Stimulated activated CD8-positive, alpha-beta memory T cell treated with anti-CD3 and anti-CD28 coated beads, Interleukin-15, amount 100 ng/mL, for 24 hours (primary cell): Measurements from ENCODE around the gene LIMS2.

ENCODE experiments used
- DNase-seq: peaks from one replicate; pipeline ENCODE4 v3.0.0-alpha.2; 2020; ENCODE audit warnings: low read depth

Gene LIMS2

GRCh38 chr2:127675331-127676261, at the start of gene LIMS2:
TSS of gene LIMS2 (minus strand) at chr2:127675530. CDS start at chr2:127675024, 506 bp downstream.
- DNase-seq = no peak

DNA sequence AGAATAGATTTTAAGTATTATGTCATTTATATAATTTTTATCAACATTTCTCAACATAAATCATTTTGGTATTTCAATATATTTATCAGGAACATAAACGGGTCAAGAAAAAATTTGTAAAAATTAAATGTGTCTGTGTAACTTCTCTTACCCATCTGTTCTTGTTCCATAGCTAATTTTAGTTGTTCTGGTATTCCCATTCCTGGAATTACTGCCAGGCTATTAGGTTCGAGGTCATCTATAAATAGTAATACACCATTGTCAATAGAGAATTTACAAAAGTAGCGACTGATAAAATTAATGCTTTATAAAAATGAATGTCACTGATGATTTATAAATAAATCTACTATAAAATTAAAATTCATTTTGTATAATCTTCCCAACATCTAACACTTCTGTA, 47.5 kb upstream of the LIMS2 start:
- no peak for DNase-seq

- DNase-seq = no peak
Measured at GRCh38 chr2:127721978-127722355, 46.6 kb upstream of the LIMS2 start.

DNA sequence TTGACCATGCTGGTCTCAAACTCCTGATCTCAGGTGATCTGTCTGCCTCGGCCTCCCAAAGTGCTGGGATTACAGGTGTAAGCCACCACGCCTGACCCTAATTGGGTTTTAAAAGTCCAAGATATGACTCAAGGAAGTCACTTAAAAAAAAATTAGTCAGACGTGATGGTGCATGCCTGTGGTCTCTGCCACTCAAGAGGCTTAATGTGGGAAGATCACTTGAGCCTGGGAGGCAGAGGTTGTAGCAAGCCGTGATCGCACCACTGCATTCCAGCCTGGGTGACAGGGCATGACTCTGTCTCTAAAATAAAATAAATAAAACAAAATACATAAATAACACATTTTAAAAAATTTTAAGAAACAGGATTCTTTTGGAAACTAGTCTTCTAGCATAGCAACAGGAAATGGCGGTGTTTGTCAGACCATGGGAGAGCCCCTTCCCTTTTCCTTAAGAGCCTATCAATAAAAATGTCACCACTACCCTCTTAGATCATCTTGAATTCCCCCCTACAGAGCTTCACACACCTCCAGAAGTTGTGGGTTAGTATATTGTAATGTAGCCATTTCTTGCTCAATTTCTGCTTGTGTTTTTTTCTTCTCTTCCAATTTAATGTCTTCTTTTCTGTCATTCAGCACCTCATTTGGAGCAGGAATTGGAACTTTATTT, 46.1 kb upstream of the LIMS2 start:
- DNase-seq = no peak

GRCh38 chr2:127719301-127720218, 44.2 kb upstream of the LIMS2 start:
- DNase-seq = no peak

GRCh38 chr2:127718271-127718670, 42.9 kb upstream of the LIMS2 start:
- no peak for DNase-seq

DNA sequence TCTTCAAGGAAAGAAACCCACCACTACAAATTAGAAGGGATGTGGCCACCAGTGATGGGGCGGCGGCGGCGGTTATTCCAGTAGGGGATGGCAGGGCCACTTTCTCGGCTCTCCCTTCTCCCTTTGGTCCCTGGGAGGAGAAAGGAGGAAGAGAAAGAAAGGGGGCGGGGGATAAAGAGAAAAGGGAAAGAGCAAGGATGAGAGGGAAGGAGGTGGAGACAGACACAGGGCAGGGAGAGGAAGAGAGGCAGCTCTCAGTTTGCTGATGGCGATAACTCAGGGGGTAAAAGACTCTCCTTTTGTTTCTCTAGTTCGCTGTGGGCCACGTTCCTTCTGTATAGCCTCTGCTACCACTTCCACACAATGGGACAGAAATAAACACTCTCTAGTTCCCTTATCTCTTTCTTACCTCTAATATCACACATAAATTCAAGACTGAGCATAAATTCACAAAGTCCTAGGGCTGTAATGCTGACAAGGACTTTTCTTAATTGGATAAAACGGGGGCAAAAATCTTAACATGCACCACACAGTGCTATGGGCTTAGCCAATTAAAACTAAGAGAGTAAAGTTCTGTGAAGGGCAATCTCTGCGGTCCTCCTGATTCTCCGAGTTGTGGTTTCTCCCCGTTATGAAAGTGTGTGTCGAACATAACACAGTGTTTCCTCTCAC, 40.6 kb upstream of the LIMS2 start:
- DNase-seq = no peak

DNA sequence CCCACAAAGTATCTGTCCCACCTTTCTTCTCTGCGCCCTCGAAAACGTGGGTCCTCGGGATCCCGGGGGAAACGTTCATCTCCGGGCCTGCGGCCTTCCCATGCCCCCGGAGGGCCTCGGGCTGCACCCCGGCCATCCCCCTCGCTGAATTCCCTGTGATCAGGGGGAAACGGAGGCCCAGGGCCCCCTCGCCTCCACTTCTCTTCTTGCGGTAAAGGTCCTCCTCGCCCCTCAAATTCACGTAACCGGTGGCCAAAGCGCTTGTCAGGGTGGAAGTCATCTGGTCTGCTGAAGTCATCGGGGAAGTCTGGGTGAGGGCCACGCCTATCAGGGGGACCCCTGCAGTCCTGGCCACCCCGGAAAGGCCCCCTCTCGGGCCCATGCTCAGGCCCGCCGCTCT, 38.2 kb upstream of the LIMS2 start:
- no peak for DNase-seq

DNA sequence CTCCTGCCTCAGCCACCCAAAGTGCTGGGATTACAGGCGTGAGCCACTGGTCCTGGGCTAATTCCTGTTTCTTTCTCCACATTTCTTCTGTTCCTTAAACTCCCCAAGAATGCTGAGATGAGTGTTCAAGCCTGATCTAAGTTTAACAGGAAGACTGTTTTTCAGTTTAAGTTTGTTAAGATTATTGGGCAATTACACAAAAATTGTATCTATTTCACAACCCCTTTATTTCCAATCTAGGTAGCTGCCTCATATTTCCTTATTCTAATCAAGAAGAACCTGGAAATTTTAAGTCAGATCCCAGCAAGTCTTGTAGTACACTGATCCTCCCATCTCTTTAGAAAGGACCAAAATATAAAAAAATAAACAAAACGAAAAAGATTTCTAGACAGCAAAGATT, 37.7 kb upstream of the LIMS2 start:
- no peak for DNase-seq

- DNase-seq = no peak
Measured at GRCh38 chr2:127709336-127709735, 34.0 kb upstream of the LIMS2 start.

DNA sequence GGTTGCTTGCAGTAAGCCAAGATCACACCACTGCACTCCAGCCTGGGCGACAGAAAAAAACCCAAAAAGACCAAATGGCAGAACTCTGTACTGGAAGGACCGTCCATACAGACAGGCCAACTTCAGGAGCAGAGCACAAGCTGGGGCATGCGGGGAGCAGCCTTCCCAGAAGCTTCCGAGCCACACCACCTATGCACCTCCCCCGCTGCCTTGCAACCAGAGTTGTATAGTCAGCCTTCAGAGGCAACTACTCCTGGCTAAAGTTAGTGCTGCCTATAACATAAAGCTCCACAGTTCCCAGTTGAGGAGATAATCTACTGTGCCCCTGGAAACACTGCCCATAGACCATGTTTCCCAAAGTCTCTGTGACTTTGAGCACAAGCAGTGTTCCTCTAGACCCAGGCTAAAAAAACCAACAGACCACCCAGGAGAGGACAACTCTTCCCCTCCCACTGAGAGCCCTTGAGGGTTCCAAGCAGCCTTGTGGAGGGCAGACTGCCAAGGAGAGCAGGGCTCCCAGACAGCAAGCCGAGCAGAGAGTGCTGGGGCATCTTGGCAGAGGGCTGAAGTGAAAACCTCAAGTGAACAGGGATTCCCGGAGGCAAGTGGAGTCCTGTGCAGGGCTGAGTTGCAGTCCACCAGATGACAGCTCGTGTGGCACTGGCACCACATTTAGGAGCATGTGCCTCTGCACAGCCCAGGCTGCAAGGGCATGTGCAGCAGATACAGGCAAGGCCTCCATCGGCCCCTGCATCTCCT, 32.7 kb upstream of the LIMS2 start:
- DNase-seq = no peak

- DNase-seq = no peak
Measured at GRCh38 chr2:127706215-127706990, 31.1 kb upstream of the LIMS2 start.

GRCh38 chr2:127705391-127706065, 30.2 kb upstream of the LIMS2 start:
- DNase-seq = no peak

- no peak for DNase-seq
Measured at GRCh38 chr2:127704641-127705390, 29.5 kb upstream of the LIMS2 start.

- DNase-seq = no peak
Measured at GRCh38 chr2:127703282-127703681, 28.0 kb upstream of the LIMS2 start.

DNA sequence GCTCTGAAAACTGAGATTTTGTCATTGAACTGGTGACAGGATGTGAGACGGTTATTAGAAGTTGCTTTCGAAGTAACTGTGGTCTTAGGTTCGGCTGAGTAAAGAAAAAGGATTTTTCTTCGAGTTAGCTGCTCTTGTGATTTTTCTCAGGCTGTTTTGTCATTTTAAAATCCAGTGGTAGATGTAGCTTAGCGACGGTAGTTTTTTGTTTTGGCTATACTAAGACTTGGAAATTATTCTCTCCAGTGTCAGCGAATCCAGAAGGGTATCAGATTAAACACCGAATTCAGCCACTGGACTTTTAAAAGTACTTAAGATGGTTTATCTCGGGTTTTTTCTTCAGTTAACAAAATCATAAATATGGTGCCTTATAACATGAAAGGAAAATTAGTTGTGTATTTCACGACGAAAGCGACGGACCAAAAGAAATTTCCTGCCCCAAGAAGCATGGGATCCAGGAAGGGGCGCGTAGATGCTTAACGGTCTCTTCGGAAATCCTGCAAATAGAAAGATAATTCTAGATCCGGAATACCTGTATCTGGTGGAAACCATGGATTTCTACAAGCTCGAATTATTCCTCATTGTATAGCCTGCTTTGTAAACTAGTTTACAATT, 27.2 kb upstream of the LIMS2 start:
- DNase-seq = no peak

DNA sequence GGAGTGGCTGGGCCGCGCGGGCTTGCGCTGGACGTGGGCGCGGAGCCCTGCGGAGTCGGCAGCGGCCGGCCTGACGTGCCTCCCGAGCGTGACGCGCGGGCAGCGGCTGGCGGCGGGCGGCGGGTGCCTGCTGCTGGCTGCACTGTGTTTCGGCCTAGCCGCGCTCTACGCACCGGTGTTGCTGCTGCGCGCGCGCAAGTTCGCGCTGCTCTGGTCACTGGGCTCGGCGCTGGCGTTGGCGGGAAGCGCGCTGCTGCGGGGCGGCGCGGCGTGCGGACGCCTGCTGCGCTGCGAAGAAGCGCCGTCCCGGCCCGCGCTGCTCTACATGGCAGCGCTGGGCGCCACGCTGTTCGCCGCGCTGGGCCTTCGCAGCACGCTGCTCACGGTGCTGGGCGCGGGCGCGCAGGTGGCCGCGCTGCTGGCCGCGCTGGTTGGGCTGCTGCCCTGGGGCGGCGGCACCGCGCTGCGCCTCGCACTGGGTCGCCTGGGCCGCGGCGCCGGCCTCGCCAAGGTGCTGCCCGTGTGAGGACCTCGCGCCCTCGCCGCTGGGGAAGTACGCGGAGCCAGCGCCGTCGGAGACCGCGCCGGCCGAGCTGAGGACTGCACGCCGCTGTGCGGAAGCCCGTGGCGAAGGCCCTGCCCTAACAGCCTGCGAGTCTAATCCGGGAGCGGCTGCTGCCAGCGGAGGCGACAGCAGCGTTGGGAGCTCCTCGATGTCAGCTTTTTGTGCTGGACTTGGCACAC, 26.5 kb upstream of the LIMS2 start:
- DNase-seq = peak; percentile 55

DNA sequence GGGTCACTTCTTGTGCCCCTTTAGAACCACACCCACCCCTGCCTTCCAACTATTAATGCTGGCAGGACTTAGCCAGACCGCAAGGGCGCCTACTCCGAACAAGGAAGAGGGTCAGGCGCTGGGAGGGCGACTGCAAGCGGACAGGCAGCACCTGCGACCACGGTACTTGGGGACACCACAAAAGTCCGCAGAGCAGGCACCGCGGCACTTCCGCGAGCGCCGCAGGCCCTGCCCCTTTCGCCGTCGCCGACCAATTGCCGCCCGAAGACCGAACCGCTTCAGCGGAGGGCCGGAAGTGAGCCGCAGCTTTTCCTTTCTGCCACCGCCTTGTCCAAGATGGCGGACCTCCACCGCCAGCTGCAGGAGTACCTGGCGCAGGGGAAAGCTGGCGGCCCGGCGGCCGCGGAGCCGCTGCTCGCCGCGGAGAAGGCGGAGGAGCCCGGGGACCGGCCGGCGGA, 25.9 kb upstream of the LIMS2 start, which contains the start of gene SFT2D3:
Gene SFT2D3, plus strand, starts transcription at position 305 of the 458 bp plus-strand sequence. Its CDS starts 32 bp downstream, at position 337.
- DNase-seq = peak; percentile 77
